ENCODE data around the gene PIGT.
"Not testable (repeated sequence)": the region's sequence is repeated elsewhere in the genome, so short reads cannot be mapped to it uniquely, and the experiment has no call there.

Gene PIGT

DNA sequence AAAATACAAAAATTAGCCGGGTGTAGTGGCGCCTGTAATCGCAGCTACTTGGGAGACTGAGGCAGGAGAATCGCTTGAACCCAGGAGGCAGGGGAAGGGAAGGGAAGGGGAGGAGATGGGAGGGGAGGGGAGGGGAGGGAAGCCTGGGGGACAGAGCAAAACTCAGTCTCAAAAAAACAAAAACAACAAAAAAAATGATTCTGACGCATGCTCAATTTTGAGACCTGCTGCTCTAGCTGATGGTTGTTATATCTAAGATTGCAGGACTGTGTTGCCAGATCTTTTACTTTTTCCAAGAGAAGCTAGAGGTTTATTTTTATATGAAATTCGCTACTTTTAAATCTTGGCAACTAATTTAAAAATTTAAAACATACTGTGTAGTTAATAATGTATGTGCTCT is 51.2 kb downstream of the PIGT start:
- ATAC-seq: no peak

DNA sequence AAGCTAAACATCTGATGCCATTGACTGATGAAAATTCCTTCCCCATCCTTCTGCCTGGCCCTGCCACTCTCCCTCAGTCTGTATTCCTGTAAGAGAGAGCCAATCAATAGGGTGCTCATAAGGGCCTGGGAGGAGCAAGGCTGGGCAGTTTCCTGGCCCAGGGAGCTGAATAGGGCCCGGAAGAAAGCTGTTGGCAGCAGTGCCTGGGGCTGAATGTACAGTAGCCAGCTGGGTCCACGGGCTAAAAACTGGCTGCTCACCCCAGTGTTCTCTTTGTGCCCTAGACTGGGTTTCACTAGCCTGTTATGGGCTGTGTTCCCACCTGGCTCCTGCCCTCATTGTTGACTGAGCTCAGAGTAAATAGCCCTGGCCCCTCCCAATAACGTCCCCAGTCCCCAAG is 51.9 kb downstream of the PIGT start:
- no peak for ATAC-seq

DNA sequence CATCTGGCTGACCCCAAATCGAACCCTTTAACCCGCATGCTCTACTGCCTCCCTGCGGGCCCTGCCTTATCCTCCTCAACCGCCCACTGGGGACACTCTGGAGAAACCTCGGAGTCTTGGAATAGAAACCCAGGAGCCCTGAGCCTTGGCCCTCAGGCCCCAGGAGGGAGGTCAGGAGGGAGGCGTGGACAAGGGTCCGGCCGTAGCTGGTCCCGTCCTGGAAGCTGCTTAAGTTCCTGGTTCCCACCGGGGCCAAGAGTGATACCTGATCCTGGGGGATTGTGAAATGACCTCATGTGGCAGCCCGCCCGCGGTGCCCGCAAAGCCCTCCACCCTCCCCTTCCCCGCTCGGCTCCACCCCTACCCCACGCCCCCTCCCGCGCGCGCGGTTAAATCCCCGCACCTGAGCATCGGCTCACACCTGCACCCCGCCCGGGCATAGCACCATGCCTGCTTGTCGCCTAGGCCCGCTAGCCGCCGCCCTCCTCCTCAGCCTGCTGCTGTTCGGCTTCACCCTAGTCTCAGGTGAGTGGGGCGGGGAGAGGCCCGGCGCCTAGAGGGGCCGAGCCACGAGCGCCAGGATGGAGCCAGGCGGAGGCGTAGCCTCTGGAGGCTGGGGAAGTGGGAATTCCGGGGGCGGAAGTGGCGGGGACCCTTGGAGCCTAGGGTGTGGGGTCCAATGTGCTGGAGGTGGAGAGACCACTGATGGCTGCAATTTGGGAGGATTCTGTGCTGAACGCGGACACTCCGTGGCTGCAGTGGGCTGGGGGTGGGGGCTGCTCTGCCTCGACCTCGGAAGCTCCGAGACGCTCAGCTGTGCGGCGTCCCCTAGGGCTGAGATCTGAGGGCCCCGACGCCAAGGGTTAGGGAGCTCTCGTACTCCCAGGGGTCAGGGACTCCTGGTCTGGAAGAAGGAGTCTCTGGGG is 53.7 kb downstream of the PIGT start, which contains the start of gene WFDC2:
Gene WFDC2, plus strand, starts transcription at position 418 of the 926 bp plus-strand sequence. Its CDS starts 29 bp downstream, at position 447.
- ATAC-seq: no peak

DNA sequence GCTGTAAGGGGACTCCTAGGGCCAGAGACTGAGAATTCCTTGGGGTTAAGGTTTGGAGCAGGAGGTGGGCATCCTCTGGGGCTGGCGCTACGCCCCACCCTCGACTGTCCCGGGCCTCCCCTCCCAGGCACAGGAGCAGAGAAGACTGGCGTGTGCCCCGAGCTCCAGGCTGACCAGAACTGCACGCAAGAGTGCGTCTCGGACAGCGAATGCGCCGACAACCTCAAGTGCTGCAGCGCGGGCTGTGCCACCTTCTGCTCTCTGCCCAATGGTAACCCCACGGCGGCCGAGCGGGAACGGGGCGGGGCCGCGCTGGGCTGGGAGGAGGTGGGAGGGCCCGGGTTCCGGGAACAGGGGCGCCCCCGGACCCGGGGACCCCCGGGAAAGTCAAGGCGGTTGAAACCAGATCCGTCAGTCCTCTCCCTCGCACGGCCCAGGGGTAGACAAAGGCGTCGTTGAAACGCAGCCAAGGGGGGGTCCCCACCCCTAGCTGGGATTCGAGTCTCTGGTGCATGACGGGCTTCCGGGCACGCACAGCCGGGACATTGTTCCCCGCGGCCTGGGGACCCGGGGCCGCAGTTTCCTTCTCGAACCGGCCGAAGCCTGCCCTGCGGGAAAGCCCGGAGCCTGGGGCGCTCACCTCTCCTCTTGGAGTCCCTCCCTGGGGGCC is 54.5 kb downstream of the PIGT start:
- ATAC-seq: peak; percentile 44 to 56

DNA sequence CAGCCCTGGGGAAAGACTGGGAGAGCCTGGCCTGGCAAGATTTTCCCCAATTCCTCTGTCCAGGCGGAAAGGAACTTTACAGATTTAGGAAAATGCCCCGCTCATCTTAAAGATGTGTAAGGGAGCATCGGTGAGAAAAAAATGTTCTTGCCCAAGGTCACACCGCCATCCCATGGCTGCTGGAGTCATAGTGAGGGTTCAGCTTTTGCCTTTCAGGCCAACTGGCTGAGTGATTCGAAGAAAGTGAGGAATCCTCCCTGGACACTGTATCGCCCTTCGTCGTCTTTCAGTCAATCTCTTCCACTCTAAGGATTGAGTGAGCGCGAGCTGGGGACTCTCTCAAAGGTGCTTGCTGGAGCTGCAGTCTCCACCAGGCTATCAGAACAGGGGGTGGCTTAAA is 55.0 kb downstream of the PIGT start:
- no peak for ATAC-seq

DNA sequence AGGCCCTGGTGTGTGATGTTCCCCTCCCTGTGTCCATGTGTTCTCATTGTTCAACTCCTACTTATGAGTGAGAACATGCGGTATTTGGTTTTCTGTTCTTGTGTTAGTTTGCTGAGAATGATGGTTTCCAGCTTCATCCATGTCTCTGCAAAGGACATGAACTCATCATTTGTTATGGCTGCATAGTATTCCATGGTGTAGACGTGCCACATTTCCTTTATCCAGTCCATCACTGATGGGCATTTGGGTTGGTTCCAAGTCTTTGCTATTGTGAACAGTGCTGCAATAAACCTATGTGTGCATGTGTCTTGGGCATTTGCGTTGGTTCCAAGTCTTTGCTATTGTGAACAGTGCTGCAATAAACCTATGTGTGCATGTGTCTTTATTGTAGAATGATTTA is 56.3 kb downstream of the PIGT start:
- ATAC-seq: not testable (repeated sequence)

Data from activated CD4-positive, CD25-positive, alpha-beta regulatory T cell treated with anti-CD3 and anti-CD28 coated beads, Interleukin-2, amount 50 U/mL, for 24 hours (primary cell).